IMR-90 (cell line): ENCODE measurements around the gene GUCA1C. TPM values are rescaled to one million over a fixed set of nuclear protein-coding genes. Genes with fewer than 3 reads are reported as not detected.

ENCODE experiments used
- ATAC-seq: fragments of 200-7000 bp; cut with Tn5 transposase; 2 replicates; pipeline ENCODE4 v1.9.1; 2020; ENCODE audit warnings: low read depth, mild to moderate bottlenecking, moderate library complexity
- BruUV-seq: library from RNA; stranded (reverse); fragments of 400-500 nt; replicated peaks from 2 replicates; lab custom pipeline; 2021; lab: Mats Ljungman, UMichigan
- CTCF ChIA-PET: fragments of 300-600 bp; formaldehyde crosslinking; extraction: SDS; loops from one replicate; lab custom pipeline; 2021; ENCODE audit warnings: antibody characterized with exemption; lab: Yijun Ruan, JAX
- POLR2A ChIA-PET: fragments of 300-600 bp; sonication (Branson Sonifier 250); formaldehyde crosslinking; loops from one replicate; lab custom pipeline; 2022; ENCODE audit warnings: antibody characterized with exemption; ENCODE audit not compliant: unreplicated experiment; lab: Charles Lee
- DNase-seq: peaks from one replicate; pipeline ENCODE4 v3.0.0; 2013
- H2AFZ ChIP-seq: replicated peaks from 2 replicates; pipeline ENCODE3; 2013; ENCODE audit warnings: low read length, mild to moderate bottlenecking; ENCODE audit not compliant: poor library complexity
- H2AK5ac ChIP-seq: 2 replicates; pipeline ENCODE4 v1.6.1; 2013; ENCODE audit warnings: low read depth, low read length, inconsistent platforms
- H2AK9ac ChIP-seq: replicated peaks from 2 replicates; pipeline ENCODE3; 2013; ENCODE audit warnings: mild to moderate bottlenecking, low read depth, low read length, moderate library complexity; ENCODE audit not compliant: poor library complexity
- H2BK120ac ChIP-seq: 2 replicates; pipeline ENCODE4 v1.6.1; 2013; ENCODE audit warnings: low read depth, low read length, inconsistent platforms
- H2BK15ac ChIP-seq: 3 replicates; pipeline ENCODE4 v1.6.1; 2013; ENCODE audit warnings: low read depth, low read length, inconsistent platforms
- H2BK20ac ChIP-seq: 2 replicates; pipeline ENCODE4 v1.6.1; 2013; ENCODE audit warnings: low read depth, mild to moderate bottlenecking, inconsistent platforms, low read length, moderate library complexity
- H2BK5ac ChIP-seq: 2 replicates; pipeline ENCODE4 v1.6.1; 2013; ENCODE audit warnings: mild to moderate bottlenecking, low read depth, low read length, inconsistent platforms; ENCODE audit not compliant: poor library complexity, severe bottlenecking
- H3K14ac ChIP-seq: replicated peaks from 2 replicates; pipeline ENCODE4 v1.6.1; 2013; ENCODE audit warnings: low read depth, low read length, inconsistent platforms
- H3K18ac ChIP-seq: 2 replicates; pipeline ENCODE4 v1.6.1; 2013; ENCODE audit warnings: low read depth, low read length, control low read depth
- H3K23ac ChIP-seq: 2 replicates; pipeline ENCODE4 v1.6.1; 2013; ENCODE audit warnings: low read depth, low read length, inconsistent platforms
- H3K27ac ChIP-seq: 2 replicates; pipeline ENCODE4 v1.5.1; 2013; ENCODE audit warnings: mild to moderate bottlenecking, control low read depth, low read length; ENCODE audit not compliant: insufficient read depth
- H3K27me3 ChIP-seq: 2 replicates; pipeline ENCODE4 v1.6.1; 2013; ENCODE audit warnings: low read length; ENCODE audit not compliant: control insufficient read depth, insufficient read depth
- H3K36me3 ChIP-seq: 2 replicates; pipeline ENCODE4 v1.6.1; 2013; ENCODE audit warnings: low read length, mixed read lengths; ENCODE audit not compliant: control insufficient read depth, insufficient read depth
- H3K4ac ChIP-seq: 2 replicates; pipeline ENCODE4 v1.6.1; 2013; ENCODE audit warnings: low read depth, low read length, inconsistent platforms
- H3K4me1 ChIP-seq: 2 replicates; pipeline ENCODE4 v1.6.1; 2013; ENCODE audit warnings: low read length, mixed read lengths; ENCODE audit not compliant: control insufficient read depth, insufficient read depth
- H3K4me2 ChIP-seq: 2 replicates; pipeline ENCODE4 v1.6.1; 2013; ENCODE audit warnings: low read depth, mild to moderate bottlenecking, control low read depth, low read length, moderate library complexity
- H3K4me3 ChIP-seq: 2 replicates; pipeline ENCODE4 v1.5.1; 2013; ENCODE audit warnings: low read depth, mild to moderate bottlenecking, control low read depth, low read length, moderate library complexity; ENCODE audit not compliant: insufficient read depth
- H3K56ac ChIP-seq: 2 replicates; pipeline ENCODE4 v1.6.1; 2013; ENCODE audit warnings: low read length, inconsistent platforms; ENCODE audit not compliant: insufficient read depth; ENCODE audit errors: extremely low read depth
- H3K79me1 ChIP-seq, 2 experiments: 2 replicates each; pipeline ENCODE4 v1.6.1; 2013; ENCODE audit warnings: low read length in 2 of 2, inconsistent platforms in 1 of 2, low read depth in 1 of 2
- H3K9ac ChIP-seq: 2 replicates; pipeline ENCODE4 v1.6.1; 2013; ENCODE audit warnings: low read depth, low read length, control low read depth
- H3K9me1 ChIP-seq: 2 replicates; pipeline ENCODE4 v1.6.1; 2013; ENCODE audit warnings: low read length, inconsistent platforms; ENCODE audit not compliant: insufficient read depth
- H3K9me3 ChIP-seq: 2 replicates; pipeline ENCODE4 v1.6.1; 2013; ENCODE audit warnings: low read length; ENCODE audit not compliant: control insufficient read depth, insufficient read depth
- H4K20me1 ChIP-seq: 2 replicates; pipeline ENCODE4 v1.6.1; 2013; ENCODE audit warnings: low read length, inconsistent platforms; ENCODE audit not compliant: insufficient read depth
- H4K5ac ChIP-seq: 2 replicates; pipeline ENCODE4 v1.6.1; 2013; ENCODE audit warnings: mild to moderate bottlenecking, low read depth, low read length, control low read depth
- H4K8ac ChIP-seq, 2 experiments: 2 replicates each; pipeline ENCODE4 v1.6.1; 2013; ENCODE audit warnings: low read depth in 2 of 2, low read length in 2 of 2, control low read depth in 1 of 2, inconsistent platforms in 1 of 2
- H4K91ac ChIP-seq: 2 replicates; pipeline ENCODE4 v1.6.1; 2013; ENCODE audit warnings: low read depth, low read length, inconsistent platforms; ENCODE audit not compliant: insufficient read depth
- NFE2L2 ChIP-seq: fragments of 150-350 bp; IDR thresholded peaks from 2 replicates; pipeline ENCODE4 v1.6.1; 2016; ENCODE audit warnings: low read depth, mild to moderate bottlenecking, low read length
- SMC3 ChIP-seq: fragments of 150-350 bp; IDR thresholded peaks from 2 replicates; pipeline ENCODE4 v1.6.1; 2016; ENCODE audit warnings: low read depth, mild to moderate bottlenecking, antibody characterized with exemption, low read length, moderate library complexity
- WGBS, 2 experiments: methylation state at CpG; one replicate each; pipeline versions ENCODE4 v1.1.5 to v1.1.7; 2013; ENCODE audit warnings: missing lambda C conversion rate in 2 of 2; ENCODE audit not compliant: insufficient read length in 1 of 2; ENCODE audit errors: extremely low coverage in 2 of 2; 5-methylcytosine and 5-hydroxymethylcytosine counted together
- dilution Hi-C: fragments of 300-500 bp; cut with HindIII; formaldehyde crosslinking; loops from one replicate; pipeline ENCODE4 v1.14.3; 2018; ENCODE audit warnings: low sequenced_read_pairs; ENCODE audit not compliant: unreplicated experiment
- in situ Hi-C: fragments of 300-500 bp; cut with MboI; formaldehyde crosslinking; loops from 3 replicates; pipeline ENCODE4 v1.14.3; 2019; ENCODE audit warnings: low sequenced_read_pairs, inconsistent platforms, mixed read lengths
- intact Hi-C: fragments of 100-400 bp; cut with micrococcal nuclease; formaldehyde crosslinking; loops from 2 replicates; pipeline ENCODE4 v1.10.0; 2022
- polyA plus RNA-seq, 3 experiments: library from polyadenylated mRNA; depleted of rRNA; stranded (reverse); fragments of >200 nt; gene quantifications; 2 replicates each; pipeline ENCODE4 v1.2.3, GENCODE V29; 2012; ENCODE audit warnings: low replicate concordance in 1 of 3
- total RNA-seq: library from RNA; depleted of rRNA; stranded (reverse); fragments of >200 nt; gene quantifications from 2 replicates; pipeline ENCODE4 v1.2.3, GENCODE V29; 2012

The GUCA1C gene
- total and polyA plus RNA-seq, 2 of the 4 experiments (the other 2 are of a cell fraction), result not detected

- in situ Hi-C loops (no loop called here), intact Hi-C loops (no loop called here), dilution Hi-C loops (no loop called here)
- no peaks in the 10 kb centered on the region for H3K9me1 ChIP-seq
- no peak overlapping the region for H2BK20ac ChIP-seq
- H3K79me1 ChIP-seq, result no peaks in the 10 kb centered on the region
- H3K36me3 ChIP-seq, result no peaks in the 10 kb centered on the region
- no peak overlapping the region for H3K14ac ChIP-seq
- H3K9ac ChIP-seq, result no peak overlapping the region
- no peak overlapping the region for H4K91ac ChIP-seq
- no peak overlapping the region for H2BK120ac ChIP-seq
- H2AFZ ChIP-seq, result no peak overlapping the region
- DNase-seq, result no peak
- no peaks in the 10 kb centered on the region for H3K4me1 ChIP-seq
- no peaks in the 10 kb centered on the region for H3K27me3 ChIP-seq
- H2AK9ac ChIP-seq, result no peak overlapping the region
- H3K27ac ChIP-seq, result no peak overlapping the region
- no peak for ATAC-seq
- no TSS peak for BruUV-seq
- no peak overlapping the region for H3K23ac ChIP-seq
- no peak overlapping the region for H3K4me3 ChIP-seq
- ChIA-PET POLR2A (no interaction called here), CTCF (interaction anchor here (0.7 kb wide), 1 partner anchor 295 kb away, joined by 3 read pairs; no protein-coding TSS in a partner anchor)
- H4K5ac ChIP-seq, result no peak overlapping the region
- no peaks in the 10 kb centered on the region for H3K9me3 ChIP-seq
- no peak overlapping the region for H2AK5ac ChIP-seq
- H2BK15ac ChIP-seq, result no peak overlapping the region
- H4K8ac ChIP-seq, result no peak overlapping the region
- H4K20me1 ChIP-seq, result no peaks in the 10 kb centered on the region
- no peak overlapping the region for H3K56ac ChIP-seq
- no peak overlapping the region for H3K18ac ChIP-seq
- TF ChIP-seq NFE2L2 (no peak), SMC3 (no peak)
- H3K4me2 ChIP-seq, result no peak overlapping the region
- no peak overlapping the region for H2BK5ac ChIP-seq
- no peak overlapping the region for H3K4ac ChIP-seq
- WGBS, 2 experiments, result no CpG with 5 or more reads among the region's 3 CpGs
Observed at GRCh38 chr3:108972482-108972881, 18.8 kb upstream of the GUCA1C start.
